H1 (cell line): ENCODE measurements around the gene OR2AE1.

Experiments
- CHD2 ChIP-seq: IDR thresholded peaks from 2 replicates; pipeline ENCODE4 v1.6.1; 2012; ENCODE audit warnings: low read length, improper control_type of control experiment
- EP300 ChIP-seq, 2 experiments: IDR thresholded peaks; 1 replicate in 1 of 2; 2 replicates in 1 of 2; pipeline ENCODE4 v1.6.1; 2011 to 2012; ENCODE audit warnings: low read depth in 2 of 2, low read length in 2 of 2, mild to moderate bottlenecking in 2 of 2, borderline replicate concordance in 1 of 2, inconsistent platforms in 1 of 2, moderate library complexity in 1 of 2
- EZH2 ChIP-seq: fragments of 200-600 bp; sonication (generic); IDR thresholded peaks from 2 replicates; pipeline ENCODE4 v1.7.1; 2012; ENCODE audit warnings: low read depth, mild to moderate bottlenecking, moderate library complexity, low read length, inconsistent platforms; ENCODE audit not compliant: severe bottlenecking
- GABPA ChIP-seq: IDR thresholded peaks from 2 replicates; pipeline ENCODE4 v1.6.1; 2011; ENCODE audit warnings: mild to moderate bottlenecking, low read length, moderate library complexity, borderline replicate concordance; ENCODE audit not compliant: insufficient read depth
- MAFK ChIP-seq: IDR thresholded peaks from 2 replicates; pipeline ENCODE4 v1.6.1; 2012; ENCODE audit warnings: low read depth, mild to moderate bottlenecking, improper control_type of control experiment, low read length
- POLR2A ChIP-seq, 2 experiments: IDR thresholded peaks; 1 replicate in 1 of 2; 2 replicates in 1 of 2; pipeline ENCODE4 v1.6.1; 2011; ENCODE audit warnings: low read depth in 2 of 2, low read length in 2 of 2, mild to moderate bottlenecking in 2 of 2; ENCODE audit errors: control extremely low read depth in 1 of 2
- RAD21 ChIP-seq, 2 experiments: IDR thresholded peaks in 1 of 2; conservative IDR thresholded peaks in 1 of 2; 2 replicates each; pipeline ENCODE4 v1.6.1; 2011; ENCODE audit warnings: low read depth in 2 of 2, low read length in 2 of 2, improper control_type of control experiment in 1 of 2, inconsistent platforms in 1 of 2, mild to moderate bottlenecking in 1 of 2, moderate library complexity in 1 of 2
- SP2 ChIP-seq: IDR thresholded peaks from 2 replicates; pipeline ENCODE4 v1.6.1; 2012; ENCODE audit warnings: mild to moderate bottlenecking, low read length, inconsistent platforms
- TAF1 ChIP-seq: IDR thresholded peaks from 2 replicates; pipeline ENCODE4 v1.6.1; 2011; ENCODE audit warnings: mild to moderate bottlenecking, low read depth, low read length
- TCF12 ChIP-seq: IDR thresholded peaks from 2 replicates; pipeline ENCODE4 v1.6.1; 2011; ENCODE audit warnings: low read depth, mild to moderate bottlenecking, low read length
- ZNF274 ChIP-seq: IDR thresholded peaks from 2 replicates; pipeline ENCODE4 v1.7.0; 2012; ENCODE audit warnings: low read length, borderline replicate concordance; ENCODE audit errors: extremely low read depth
- TF ChIP-seq, protein P1 (sequence below), 3 experiments: IDR thresholded peaks; 1 replicate in 2 of 3; 2 replicates in 1 of 3; pipeline versions ENCODE4 v1.5.1 to v1.6.1; 2011; ENCODE audit warnings: low read length in 3 of 3, mild to moderate bottlenecking in 3 of 3, inconsistent platforms in 2 of 3, low read depth in 1 of 3, moderate library complexity in 1 of 3; ENCODE audit not compliant: insufficient read depth in 1 of 3; ENCODE audit errors: control extremely low read depth in 1 of 3
- TF ChIP-seq, protein P2 (sequence below): IDR thresholded peaks from 2 replicates; pipeline ENCODE4 v1.6.1; 2012; ENCODE audit warnings: inconsistent platforms
- TF ChIP-seq, protein P3 (sequence below): IDR thresholded peaks from 2 replicates; pipeline ENCODE4 v1.6.1; 2012; ENCODE audit warnings: inconsistent platforms

DNA sequence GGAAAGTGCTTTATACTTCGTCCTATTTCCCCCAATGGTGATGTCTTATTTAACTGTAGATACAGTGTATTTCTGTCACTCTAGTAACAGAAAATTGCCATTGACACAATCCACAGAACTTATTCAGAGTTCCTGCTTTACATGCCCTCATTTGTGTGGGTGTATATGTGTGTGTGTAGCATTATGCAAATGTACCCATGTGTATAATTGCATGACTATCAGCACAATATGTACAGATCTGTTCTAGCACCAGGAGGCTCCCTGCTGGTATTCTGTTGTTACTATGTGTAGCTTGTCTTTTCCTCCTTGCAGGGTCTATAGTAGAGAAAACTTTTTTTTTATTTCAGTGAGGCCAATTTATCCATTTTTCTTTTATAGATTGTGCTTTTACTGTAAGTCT, 32.5 kb downstream of the OR2AE1 start:
- TF ChIP-seq RAD21 (IDR thresholded peaks at IDR 0.05 in 1 of 2, conservative IDR thresholded peaks at IDR 0.05 in 1 of 2; ENCODE audit: low read depth in 2 of 2, low read length in 2 of 2), result no peak
- TF ChIP-seq, protein P1, sequence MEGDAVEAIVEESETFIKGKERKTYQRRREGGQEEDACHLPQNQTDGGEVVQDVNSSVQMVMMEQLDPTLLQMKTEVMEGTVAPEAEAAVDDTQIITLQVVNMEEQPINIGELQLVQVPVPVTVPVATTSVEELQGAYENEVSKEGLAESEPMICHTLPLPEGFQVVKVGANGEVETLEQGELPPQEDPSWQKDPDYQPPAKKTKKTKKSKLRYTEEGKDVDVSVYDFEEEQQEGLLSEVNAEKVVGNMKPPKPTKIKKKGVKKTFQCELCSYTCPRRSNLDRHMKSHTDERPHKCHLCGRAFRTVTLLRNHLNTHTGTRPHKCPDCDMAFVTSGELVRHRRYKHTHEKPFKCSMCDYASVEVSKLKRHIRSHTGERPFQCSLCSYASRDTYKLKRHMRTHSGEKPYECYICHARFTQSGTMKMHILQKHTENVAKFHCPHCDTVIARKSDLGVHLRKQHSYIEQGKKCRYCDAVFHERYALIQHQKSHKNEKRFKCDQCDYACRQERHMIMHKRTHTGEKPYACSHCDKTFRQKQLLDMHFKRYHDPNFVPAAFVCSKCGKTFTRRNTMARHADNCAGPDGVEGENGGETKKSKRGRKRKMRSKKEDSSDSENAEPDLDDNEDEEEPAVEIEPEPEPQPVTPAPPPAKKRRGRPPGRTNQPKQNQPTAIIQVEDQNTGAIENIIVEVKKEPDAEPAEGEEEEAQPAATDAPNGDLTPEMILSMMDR (IDR thresholded peaks at IDR 0.05; ENCODE audit: control extremely low read depth in 1 of 3, insufficient read depth in 1 of 3, low read depth in 1 of 3, low read length in 3 of 3), result no peak
- no peak for TF ChIP-seq TAF1
- no peak for TF ChIP-seq ZNF274
- no peak for TF ChIP-seq POLR2A (IDR thresholded peaks at IDR 0.05; ENCODE audit: control extremely low read depth in 1 of 2, low read depth in 2 of 2, low read length in 2 of 2)
- no peak for TF ChIP-seq CHD2
- TF ChIP-seq, protein P2, sequence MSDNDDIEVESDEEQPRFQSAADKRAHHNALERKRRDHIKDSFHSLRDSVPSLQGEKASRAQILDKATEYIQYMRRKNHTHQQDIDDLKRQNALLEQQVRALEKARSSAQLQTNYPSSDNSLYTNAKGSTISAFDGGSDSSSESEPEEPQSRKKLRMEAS, result no peak
- no peak for TF ChIP-seq SP2
- no peak for TF ChIP-seq EZH2
- no peak for TF ChIP-seq GABPA
- no peak for TF ChIP-seq EP300 (IDR thresholded peaks at IDR 0.05; ENCODE audit: borderline replicate concordance in 1 of 2, low read depth in 2 of 2, low read length in 2 of 2)
- TF ChIP-seq TCF12, result no peak
- TF ChIP-seq, protein P3, sequence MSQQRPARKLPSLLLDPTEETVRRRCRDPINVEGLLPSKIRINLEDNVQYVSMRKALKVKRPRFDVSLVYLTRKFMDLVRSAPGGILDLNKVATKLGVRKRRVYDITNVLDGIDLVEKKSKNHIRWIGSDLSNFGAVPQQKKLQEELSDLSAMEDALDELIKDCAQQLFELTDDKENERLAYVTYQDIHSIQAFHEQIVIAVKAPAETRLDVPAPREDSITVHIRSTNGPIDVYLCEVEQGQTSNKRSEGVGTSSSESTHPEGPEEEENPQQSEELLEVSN, result no peak
- TF ChIP-seq MAFK, result no peak
